Ammon's horn (tissue), 1 donor: ENCODE results near the gene XXYLT1.
"Not testable (repeated sequence)": the region's sequence is repeated elsewhere in the genome, so short reads cannot be mapped to it uniquely, and the experiment has no call there.

Source experiments
- DNase-seq: peaks from one replicate; pipeline ENCODE4 v3.0.0-alpha.2; 2016; ENCODE audit warnings: low spot score

XXYLT1 gene

GRCh38 chr3:195112361-195112791 lies 158.6 kb downstream of the XXYLT1 start:
- DNase-seq: no peak

- no peak for DNase-seq
Observed at GRCh38 chr3:195111766-195112165, 159.2 kb downstream of the XXYLT1 start.

GRCh38 chr3:195111319-195111705 lies 159.6 kb downstream of the XXYLT1 start:
- no peak for DNase-seq

- DNase-seq: peak; percentile 39
Observed at GRCh38 chr3:195110647-195111318, 160.2 kb downstream of the XXYLT1 start.

GRCh38 chr3:195109098-195109657 lies 161.8 kb downstream of the XXYLT1 start:
- DNase-seq: no peak

DNA sequence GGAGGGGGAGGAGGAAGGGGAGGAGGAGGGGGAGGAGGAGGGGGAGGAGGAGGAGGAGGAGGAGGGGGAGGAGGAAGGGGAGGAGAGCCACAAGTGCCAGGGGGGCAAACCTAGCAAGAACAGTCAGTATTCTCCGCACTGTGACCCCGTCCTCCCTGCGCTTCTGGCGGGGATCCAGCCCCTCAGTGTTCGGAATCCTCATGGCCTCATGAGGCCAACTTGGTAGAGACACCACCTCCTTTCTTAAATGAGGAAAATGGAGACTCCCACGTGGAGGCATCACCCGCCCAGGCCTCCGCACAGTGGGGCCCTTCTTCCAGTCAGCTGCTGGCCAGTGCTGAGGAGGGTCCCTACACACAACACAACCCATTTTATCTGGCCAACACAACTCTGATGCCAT lies 163.4 kb downstream of the XXYLT1 start:
- no peak for DNase-seq

- not testable (repeated sequence) for DNase-seq
Observed at GRCh38 chr3:195107031-195107430, 163.9 kb downstream of the XXYLT1 start.

GRCh38 chr3:195106418-195106906 lies 164.5 kb downstream of the XXYLT1 start:
- DNase-seq: peak; percentile 66

DNA sequence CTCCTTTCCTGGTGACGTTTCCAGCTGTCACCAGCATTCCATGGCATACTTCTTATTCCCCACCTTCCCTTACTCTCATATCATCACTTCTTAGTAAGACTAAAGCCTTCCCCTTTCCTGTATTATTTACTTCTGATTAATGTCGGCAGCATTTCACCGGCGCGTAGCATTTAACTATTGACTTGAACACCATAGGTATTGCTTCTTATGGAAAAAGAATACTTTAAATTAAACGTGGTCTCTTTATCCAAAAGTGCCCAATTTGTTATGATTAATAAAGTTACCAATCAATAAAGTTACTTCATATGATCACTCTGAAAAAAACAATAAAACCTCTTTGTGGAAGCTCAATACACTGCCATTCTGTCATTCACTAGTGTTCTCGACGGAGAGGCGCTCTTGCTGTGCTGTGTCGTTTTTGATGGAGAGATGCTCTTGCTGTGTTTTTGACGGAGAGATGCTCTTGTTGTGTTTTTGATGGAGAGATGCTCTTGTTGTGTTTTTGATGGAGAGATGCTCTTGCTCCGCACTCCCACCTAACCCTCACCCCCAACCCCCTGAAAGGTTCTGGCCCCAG lies 165.0 kb downstream of the XXYLT1 start:
- DNase-seq: no peak

GRCh38 chr3:195105389-195105788 lies 165.6 kb downstream of the XXYLT1 start:
- DNase-seq: no peak

DNA sequence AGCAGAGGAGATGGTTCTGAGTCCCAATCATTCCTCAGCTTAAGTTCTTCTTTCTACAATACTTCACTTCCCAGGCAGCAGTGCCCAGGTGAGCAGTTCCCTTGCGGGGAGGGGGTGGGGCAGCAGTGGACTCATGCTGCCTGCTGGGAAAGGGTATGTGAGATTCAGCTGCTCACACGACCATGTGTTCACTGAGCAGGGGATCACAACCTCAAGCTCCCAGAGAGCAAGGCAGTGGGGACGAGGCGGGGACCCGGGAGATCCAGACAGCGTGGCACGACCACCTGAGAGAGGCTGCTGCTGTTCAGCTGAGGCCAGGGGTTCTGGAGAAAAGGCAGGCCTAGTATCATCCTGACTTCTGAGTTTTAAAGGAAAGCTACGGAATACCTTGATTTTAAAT lies 166.6 kb downstream of the XXYLT1 start:
- DNase-seq: no peak

DNA sequence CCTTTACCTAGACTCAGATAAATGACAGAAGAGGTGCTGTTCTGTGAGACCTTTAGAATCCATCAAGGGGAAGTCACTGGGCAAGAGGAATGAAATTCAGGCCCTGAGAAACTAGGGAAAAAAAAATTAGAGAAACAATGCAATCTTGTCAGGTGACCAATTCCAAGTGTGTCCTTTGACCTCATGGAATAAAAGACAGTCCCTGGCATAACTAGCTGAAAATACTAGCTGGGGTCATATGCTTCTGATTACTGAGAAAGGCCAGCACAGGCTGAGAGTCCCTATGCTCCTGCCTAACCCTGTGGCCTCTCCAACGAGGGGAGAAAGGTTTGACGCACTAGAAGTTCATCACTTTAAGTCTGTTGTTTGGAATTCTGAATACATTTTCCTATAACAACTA lies 167.3 kb downstream of the XXYLT1 start:
- no peak for DNase-seq

GRCh38 chr3:195102609-195103467 lies 168.1 kb downstream of the XXYLT1 start:
- no peak for DNase-seq

DNA sequence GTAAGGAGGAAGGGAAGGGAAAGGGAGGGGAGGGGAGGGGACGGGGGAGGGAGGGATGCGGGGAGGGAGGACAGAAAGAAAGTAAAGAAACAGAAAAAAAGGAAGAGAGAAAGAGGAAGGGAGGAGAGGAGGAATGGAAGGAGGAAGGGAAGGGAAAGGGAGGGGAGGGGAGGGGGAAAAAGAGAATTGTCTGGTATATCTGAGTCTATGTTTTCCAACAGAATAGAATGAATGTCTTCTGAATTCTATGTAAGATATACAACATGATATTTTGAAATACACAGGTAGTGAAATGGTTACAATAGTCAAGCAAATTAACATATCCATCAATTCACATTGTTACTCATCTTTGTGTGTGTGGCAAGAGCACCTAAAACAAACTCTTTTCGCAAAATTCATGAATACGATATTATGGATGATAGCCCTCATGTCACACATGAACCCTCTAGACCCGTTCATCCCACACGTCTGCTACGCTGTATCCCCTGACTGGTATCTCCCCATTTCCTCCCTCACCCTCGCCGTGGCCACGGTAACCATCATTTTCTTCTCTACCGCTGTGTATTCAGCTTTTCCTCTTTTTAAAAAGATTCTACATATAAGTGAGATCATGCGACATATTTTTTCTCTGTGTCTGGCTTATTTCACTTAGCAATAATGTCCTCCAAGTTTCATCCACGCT lies 168.9 kb downstream of the XXYLT1 start:
- DNase-seq: no peak

GRCh38 chr3:195101001-195101583 lies 169.9 kb downstream of the XXYLT1 start:
- DNase-seq: no peak

GRCh38 chr3:195099951-195100785 lies 170.8 kb downstream of the XXYLT1 start:
- no peak for DNase-seq

DNA sequence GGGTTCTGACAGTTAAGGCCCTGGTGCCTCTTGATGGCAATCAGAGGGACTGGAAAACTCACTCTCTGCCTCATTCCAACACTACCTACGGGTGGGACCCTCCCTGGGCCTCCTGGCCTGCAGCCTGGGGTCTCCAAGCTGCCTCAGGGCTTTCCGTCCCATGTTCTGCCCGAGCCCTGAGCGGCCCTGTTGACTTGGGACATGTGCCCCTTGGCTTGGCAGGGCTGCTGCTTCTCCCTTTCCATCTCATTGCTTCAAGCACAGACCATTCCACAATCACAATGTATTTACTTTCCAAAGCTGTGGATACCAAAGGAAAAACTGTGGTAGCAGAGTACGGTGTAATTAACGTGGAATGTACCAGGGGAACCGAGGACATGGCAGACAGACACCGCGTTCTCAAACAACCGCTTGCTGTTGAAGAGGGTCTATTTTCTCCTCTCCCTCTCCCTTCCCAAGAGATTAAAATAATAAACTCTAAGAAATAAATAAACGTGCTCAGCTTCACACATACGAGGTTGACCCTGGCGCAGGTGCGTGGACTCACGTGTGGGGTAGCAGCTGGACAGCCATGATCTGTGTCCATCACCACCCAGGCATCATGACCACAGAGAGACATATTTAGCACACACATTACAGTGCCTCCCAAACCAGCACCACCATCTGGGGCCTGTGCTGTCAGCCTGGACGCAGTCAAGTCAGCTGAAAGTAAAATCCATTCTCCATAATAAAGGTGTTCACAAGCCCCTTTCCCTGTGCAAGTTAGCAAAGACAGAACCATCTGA lies 172.0 kb downstream of the XXYLT1 start:
- no peak for DNase-seq

DNA sequence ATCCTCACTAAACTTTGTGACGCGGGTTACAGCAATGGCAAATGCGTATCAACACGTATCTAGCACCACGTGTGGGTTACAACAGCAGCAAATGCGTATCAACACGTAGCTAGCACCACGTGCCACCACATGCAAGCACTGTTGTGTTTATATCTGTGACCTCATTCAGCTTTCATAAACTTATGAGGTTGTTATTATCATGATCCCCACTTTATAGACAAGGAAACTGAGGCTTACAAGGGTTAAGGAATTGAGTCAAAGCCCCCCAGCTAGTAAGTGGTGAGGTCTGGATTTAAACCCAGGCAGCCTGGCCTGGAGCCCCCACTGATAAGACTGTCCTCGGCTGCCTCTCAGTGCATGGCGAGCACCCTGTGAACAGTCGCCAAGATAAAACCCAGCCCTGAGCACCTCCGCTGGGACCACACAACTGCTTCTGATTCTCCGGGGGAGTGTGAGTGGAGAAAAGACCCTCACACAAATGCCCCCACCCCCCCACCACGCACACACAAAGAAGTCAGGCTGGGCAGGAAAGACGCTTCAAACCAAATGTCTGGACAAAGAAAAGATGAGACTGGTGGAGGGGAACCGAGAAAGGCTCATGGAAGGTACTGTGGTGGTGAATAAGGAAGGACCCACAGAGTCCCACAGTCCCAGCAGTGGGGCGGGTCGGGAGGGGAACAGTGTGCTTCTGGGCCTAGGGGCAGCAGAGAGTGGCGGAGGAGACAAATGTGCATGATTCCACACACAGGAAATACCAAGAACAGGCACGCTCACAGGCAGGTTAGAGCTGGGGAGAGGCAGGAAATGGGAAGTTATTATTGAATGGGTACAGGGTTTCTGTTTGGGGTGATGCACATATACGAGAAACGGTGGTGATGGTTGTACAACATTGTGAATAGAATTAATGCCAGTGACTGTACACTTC lies 173.4 kb downstream of the XXYLT1 start:
- DNase-seq: no peak
